Activated naive CD4-positive, alpha-beta T cell treated with anti-CD3 and anti-CD28 coated beads for 36 hours (primary cell): ENCODE data around the gene ZCWPW1. TPM values are rescaled to one million over a fixed set of nuclear protein-coding genes. Genes with fewer than 3 reads are reported as not detected.
"Not testable (repeated sequence)": the region's sequence is repeated elsewhere in the genome, so short reads cannot be mapped to it uniquely, and the experiment has no call there.

ENCODE experiments used
- CTCF ChIA-PET: fragments of 350-600 bp; sonication (Branson Sonifier 250); formaldehyde crosslinking; loops from one replicate; lab custom pipeline; 2021; ENCODE audit warnings: antibody characterized with exemption; lab: Charles Lee
- DNase-seq: peaks from one replicate; pipeline ENCODE4 v3.0.0-alpha.2; 2020
- H3K27ac Mint-ChIP-seq: one replicate; pipeline ENCODE4 v1.8.0; 2021; ENCODE audit warnings: mild to moderate bottlenecking, mixed read lengths
- H3K27me3 Mint-ChIP-seq: one replicate; pipeline ENCODE4 v1.8.0; 2021; ENCODE audit warnings: low read depth, mixed read lengths
- H3K36me3 Mint-ChIP-seq: one replicate; pipeline ENCODE4 v1.8.0; 2021; ENCODE audit warnings: low read depth, mixed read lengths
- H3K4me1 Mint-ChIP-seq: one replicate; pipeline ENCODE4 v1.8.0; 2021; ENCODE audit warnings: low read depth, mixed read lengths
- H3K4me3 Mint-ChIP-seq: one replicate; pipeline ENCODE4 v1.8.0; 2021; ENCODE audit warnings: mild to moderate bottlenecking, moderate library complexity, mixed read lengths
- H3K9me3 Mint-ChIP-seq: one replicate; pipeline ENCODE4 v1.8.0; 2021; ENCODE audit warnings: mixed read lengths
- intact Hi-C: fragments of 100-400 bp; cut with micrococcal nuclease; formaldehyde crosslinking; loops from one replicate; pipeline ENCODE4 v1.15.1; 2023
- total RNA-seq, 2 experiments: library from RNA; stranded (reverse); gene quantifications; one replicate each; pipeline ENCODE4 v1.2.3, GENCODE V29; 2021

The ZCWPW1 gene
- total RNA-seq, 2 experiments from 2014 or later, result 3.5 to 5.2 TPM

GRCh38 chr7:100365998-100366367, 62.5 kb downstream of the ZCWPW1 start:
- not testable (repeated sequence) for H3K27ac Mint-ChIP-seq, H3K9me3 Mint-ChIP-seq, H3K27me3 Mint-ChIP-seq, H3K4me3 Mint-ChIP-seq, DNase-seq
- intact Hi-C loops, result loop anchor here (1.0 kb wide), 1 partner anchor 30 kb away; no protein-coding TSS in a partner anchor
- Mint-ChIP-seq H3K36me3 (peaks cover 49% of the 10 kb centered on the region), H3K4me1 (peaks cover 28% of the 10 kb centered on the region)
- CTCF ChIA-PET, result interaction anchor here (1.6 kb wide), 1 partner anchor 232 kb away, joined by 3 read pairs; no protein-coding TSS in a partner anchor

- Mint-ChIP-seq H3K4me1 (peaks cover 28% of the 10 kb centered on the region), H3K27me3 (no peaks in the 10 kb centered on the region), H3K9me3 (peaks cover 2% of the 10 kb centered on the region), H3K4me3 (no peak overlapping the region), H3K27ac (no peak overlapping the region), H3K36me3 (peaks cover 59% of the 10 kb centered on the region)
- intact Hi-C loops, result no loop called here
- CTCF ChIA-PET, result interaction anchor here (1.1 to 1.6 kb wide), 2 partner anchors 42 to 230 kb away, joined by 3 read pairs; no protein-coding TSS in a partner anchor
- no peak for DNase-seq
These were observed 64.0 kb downstream of the ZCWPW1 start for GRCh38 chr7:100364480-100364879.

GRCh38 chr7:100363797-100364196, 64.7 kb downstream of the ZCWPW1 start:
- H3K27me3 Mint-ChIP-seq, H3K27ac Mint-ChIP-seq, H3K9me3 Mint-ChIP-seq, intact Hi-C loops, H3K4me3 Mint-ChIP-seq, DNase-seq: not testable (repeated sequence)
- Mint-ChIP-seq H3K4me1 (peaks cover 28% of the 10 kb centered on the region), H3K36me3 (peaks cover 62% of the 10 kb centered on the region)
- CTCF ChIA-PET, result interaction anchor here (1.1 kb wide), 1 partner anchor 43 kb away, joined by 3 read pairs; no protein-coding TSS in a partner anchor

GRCh38 chr7:100363098-100363497, 65.4 kb downstream of the ZCWPW1 start:
- intact Hi-C loops, result no loop called here

GRCh38 chr7:100360135-100360854, 68.2 kb downstream of the ZCWPW1 start:
- Mint-ChIP-seq H3K9me3 (no peaks in the 10 kb centered on the region), H3K36me3 (peaks cover 46% of the 10 kb centered on the region), H3K4me1 (peaks cover 11% of the 10 kb centered on the region), H3K4me3 (no peak overlapping the region), H3K27ac (no peak overlapping the region), H3K27me3 (no peaks in the 10 kb centered on the region)
- CTCF ChIA-PET, result interaction anchor here (0.7 kb wide), 1 partner anchor 227 kb away, joined by 4 read pairs; no protein-coding TSS in a partner anchor
- intact Hi-C loops, result no loop called here
- DNase-seq, result no peak

More at GRCh38 chr7:100363098-100363497, 65.4 kb downstream of the ZCWPW1 start:
- no peaks in the 10 kb centered on the region for H3K27me3 Mint-ChIP-seq
- CTCF ChIA-PET, result no interaction called here
- H3K9me3 Mint-ChIP-seq, result peaks cover 2% of the 10 kb centered on the region
- no peak overlapping the region for H3K4me3 Mint-ChIP-seq
- H3K4me1 Mint-ChIP-seq, result peaks cover 28% of the 10 kb centered on the region
- H3K36me3 Mint-ChIP-seq, result peaks cover 65% of the 10 kb centered on the region
- DNase-seq, result no peak
- no peak overlapping the region for H3K27ac Mint-ChIP-seq

- H3K9me3 Mint-ChIP-seq, result no peaks in the 10 kb centered on the region
- CTCF ChIA-PET, result interaction anchor here (0.6 to 2.1 kb wide), 2 partner anchors 48 to 85 kb away, joined by 6 read pairs; no protein-coding TSS in a partner anchor
These were observed 69.7 kb downstream of the ZCWPW1 start for GRCh38 chr7:100358857-100359212.

GRCh38 chr7:100358027-100358856, 70.3 kb downstream of the ZCWPW1 start, which contains the start of gene PILRB:
PILRB (plus strand) TSS chr7:100358117; CDS start chr7:100358303, 186 bp downstream.
- no peak for DNase-seq
- Mint-ChIP-seq H3K36me3 (peaks cover 43% of the 10 kb centered on the region), H3K9me3 (no peaks in the 10 kb centered on the region), H3K27ac (peak within 1 kb of the TSS; percentile 30), H3K4me1 (peaks cover 8% of the 10 kb centered on the region), H3K4me3 (no peak within 1 kb of the TSS), H3K27me3 (no peaks in the 10 kb centered on the region)
- CTCF ChIA-PET, result interaction anchor here (0.6 to 2.1 kb wide), 2 partner anchors 49 to 85 kb away, joined by 6 read pairs; no protein-coding TSS in a partner anchor
- intact Hi-C loops, result no loop called here

More at GRCh38 chr7:100358857-100359212, 69.7 kb downstream of the ZCWPW1 start:
- no peak for DNase-seq
- Mint-ChIP-seq H3K27me3 (no peaks in the 10 kb centered on the region), H3K4me1 (peaks cover 2% of the 10 kb centered on the region), H3K36me3 (peaks cover 46% of the 10 kb centered on the region), H3K4me3 (no peak overlapping the region), H3K27ac (no peak overlapping the region)
- intact Hi-C loops, result no loop called here

GRCh38 chr7:100357131-100357561, 71.4 kb downstream of the ZCWPW1 start:
- H3K36me3 Mint-ChIP-seq, result peaks cover 36% of the 10 kb centered on the region

GRCh38 chr7:100356416-100357068, 72.0 kb downstream of the ZCWPW1 start:
- CTCF ChIA-PET, result interaction anchor here (1.7 kb wide), 1 partner anchor 224 kb away, joined by 6 read pairs; no protein-coding TSS in a partner anchor
- DNase-seq, result no peak
- Mint-ChIP-seq H3K36me3 (peaks cover 32% of the 10 kb centered on the region), H3K27ac (no peak overlapping the region), H3K4me1 (peaks cover 20% of the 10 kb centered on the region), H3K4me3 (no peak overlapping the region), H3K9me3 (no peaks in the 10 kb centered on the region), H3K27me3 (no peaks in the 10 kb centered on the region)
- intact Hi-C loops, result no loop called here

More at GRCh38 chr7:100357131-100357561, 71.4 kb downstream of the ZCWPW1 start:
- CTCF ChIA-PET, result no interaction called here
- H3K27me3 Mint-ChIP-seq, result no peaks in the 10 kb centered on the region
- no peak overlapping the region for H3K4me3 Mint-ChIP-seq
- peaks cover 16% of the 10 kb centered on the region for H3K4me1 Mint-ChIP-seq
- intact Hi-C loops, result no loop called here
- H3K9me3 Mint-ChIP-seq, result no peaks in the 10 kb centered on the region
- peak overlapping the region; percentile 30 for H3K27ac Mint-ChIP-seq
- DNase-seq, result no peak

- Mint-ChIP-seq H3K27me3 (no peaks in the 10 kb centered on the region), H3K9me3 (no peaks in the 10 kb centered on the region), H3K36me3 (peaks cover 33% of the 10 kb centered on the region), H3K27ac (no peak overlapping the region), H3K4me1 (peaks cover 28% of the 10 kb centered on the region), H3K4me3 (no peak overlapping the region)
- intact Hi-C loops, result no loop called here
- CTCF ChIA-PET, result interaction anchor here (0.8 to 1.4 kb wide), 2 partner anchors 43 to 54 kb away, joined by 4 read pairs; no protein-coding TSS in a partner anchor
- peak; percentile 50 for DNase-seq
These were observed 74.7 kb downstream of the ZCWPW1 start for GRCh38 chr7:100353685-100354330.

GRCh38 chr7:100352984-100353684, 75.4 kb downstream of the ZCWPW1 start:
- CTCF ChIA-PET, result interaction anchor here (1.4 kb wide), 1 partner anchor 54 kb away, joined by 4 read pairs; no protein-coding TSS in a partner anchor
- Mint-ChIP-seq H3K4me1 (peaks cover 28% of the 10 kb centered on the region), H3K27ac (no peak overlapping the region), H3K9me3 (no peaks in the 10 kb centered on the region), H3K36me3 (peaks cover 32% of the 10 kb centered on the region), H3K27me3 (no peaks in the 10 kb centered on the region), H3K4me3 (no peak overlapping the region)
- no peak for DNase-seq
- intact Hi-C loops, result no loop called here
